ENCODE data around the gene NOS2. TPM values are rescaled to one million over a fixed set of nuclear protein-coding genes. Genes with fewer than 3 reads are reported as not detected.

The NOS2 gene
- total RNA-seq, 5 donors from 2014 or later (not counting 1 experiment from before 2014, with no cell fraction given): 0.07 to 0.10 (median 0.09) TPM

DNA sequence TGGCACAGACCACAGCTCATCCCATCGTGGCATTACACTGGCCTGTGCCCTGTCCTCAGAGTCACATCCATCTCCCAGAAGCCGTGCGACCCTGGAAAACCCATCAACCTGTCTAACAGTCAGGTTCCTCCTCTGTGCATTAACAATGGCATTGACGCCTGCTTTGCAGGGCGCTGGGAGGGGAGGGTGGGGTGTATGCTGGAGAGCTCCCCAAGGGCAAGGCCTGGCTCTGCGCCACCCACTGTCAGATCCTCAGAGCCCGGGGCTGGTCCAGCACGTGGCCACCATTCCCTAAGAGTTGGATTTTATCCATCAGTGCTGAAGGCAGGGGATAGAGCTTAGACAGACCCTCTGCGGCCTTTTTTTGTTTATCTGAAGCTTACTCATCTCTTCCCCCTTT, 28.7 kb downstream of the NOS2 start:
- CTCF ChIA-PET: no interaction called here
- Histone ChIP-seq H3K4me3 (ENCODE audit: control insufficient read depth in 1 of 2, extremely low read depth in 1 of 2, low read length in 1 of 2) (no peak overlapping the region), H3K9me3 (no peaks in the 10 kb centered on the region), H3K27me3 (replicated peaks in 1 of 2; ENCODE audit: control insufficient read depth in 2 of 2, extremely low read depth in 1 of 2, insufficient read depth in 2 of 2, low read length in 1 of 2) (peaks cover 0 to 7% of the 10 kb centered on the region in 2 experiments), H3K27ac (ENCODE audit: low read length) (no peak overlapping the region), H3K4me1 (ENCODE audit: control insufficient read depth in 1 of 2, extremely low read depth in 1 of 2, insufficient read depth in 2 of 2, low read length in 2 of 2) (no peaks in the 10 kb centered on the region), H3K36me3 (ENCODE audit: control insufficient read depth in 2 of 2, extremely low read depth in 1 of 2, insufficient read depth in 1 of 2, low read length in 1 of 2) (no peaks in the 10 kb centered on the region)
- POLR2A ChIA-PET: no interaction called here
- Mint-ChIP-seq H3K4me3 (no peak overlapping the region), H3K27me3 (no peaks in the 10 kb centered on the region), H3K27ac (no peak overlapping the region), H3K9me3 (no peaks in the 10 kb centered on the region), H3K36me3 (no peaks in the 10 kb centered on the region), H3K4me1 (no peaks in the 10 kb centered on the region)
- DNase-seq (no peak), ATAC-seq (replicated peaks in 1 of 4) (no peak)
- 63% methylated on average over 2 of the region's 9 CpGs for WGBS (ENCODE audit: insufficient coverage)

GRCh38 chr17:27770877-27771276, 29.5 kb downstream of the NOS2 start:
- no peaks in the 10 kb centered on the region for H3K27me3 Mint-ChIP-seq
- no peaks in the 10 kb centered on the region for H3K4me1 Mint-ChIP-seq
- Histone ChIP-seq H3K9me3 (no peaks in the 10 kb centered on the region), H3K27ac (ENCODE audit: low read length) (no peak overlapping the region), H3K27me3 (replicated peaks in 1 of 2; ENCODE audit: control insufficient read depth in 2 of 2, extremely low read depth in 1 of 2, insufficient read depth in 2 of 2, low read length in 1 of 2) (peaks cover 0 to 7% of the 10 kb centered on the region in 2 experiments), H3K4me1 (ENCODE audit: control insufficient read depth in 1 of 2, extremely low read depth in 1 of 2, insufficient read depth in 2 of 2, low read length in 2 of 2) (no peaks in the 10 kb centered on the region), H3K4me3 (ENCODE audit: control insufficient read depth in 1 of 2, extremely low read depth in 1 of 2, low read length in 1 of 2) (no peak overlapping the region), H3K36me3 (ENCODE audit: control insufficient read depth in 2 of 2, extremely low read depth in 1 of 2, insufficient read depth in 1 of 2, low read length in 1 of 2) (no peaks in the 10 kb centered on the region)
- no peak overlapping the region for H3K27ac Mint-ChIP-seq
- DNase-seq: no peak
- no peak for ATAC-seq (replicated peaks in 1 of 4)
- ChIA-PET POLR2A (no interaction called here), CTCF (no interaction called here)
- H3K36me3 Mint-ChIP-seq: no peaks in the 10 kb centered on the region
- no peak overlapping the region for H3K4me3 Mint-ChIP-seq
- 92% methylated on average over 9 of the region's 9 CpGs for WGBS (ENCODE audit: insufficient coverage)
- no peaks in the 10 kb centered on the region for H3K9me3 Mint-ChIP-seq

GRCh38 chr17:27768858-27769410, 31.4 kb downstream of the NOS2 start:
- H3K4me3 ChIP-seq (ENCODE audit: control insufficient read depth in 1 of 2, extremely low read depth in 1 of 2, low read length in 1 of 2): no peak overlapping the region
- ChIA-PET CTCF (no interaction called here), POLR2A (no interaction called here)
- no peaks in the 10 kb centered on the region for H3K9me3 ChIP-seq
- H3K27ac Mint-ChIP-seq: no peak overlapping the region
- WGBS (ENCODE audit: insufficient coverage): 72% methylated on average over 11 of the region's 11 CpGs
- H3K4me1 Mint-ChIP-seq: no peaks in the 10 kb centered on the region
- no peaks in the 10 kb centered on the region for H3K36me3 ChIP-seq (ENCODE audit: control insufficient read depth in 2 of 2, extremely low read depth in 1 of 2, insufficient read depth in 1 of 2, low read length in 1 of 2)
- no peaks in the 10 kb centered on the region for H3K27me3 Mint-ChIP-seq
- no peak overlapping the region for H3K4me3 Mint-ChIP-seq
- H3K4me1 ChIP-seq (ENCODE audit: control insufficient read depth in 1 of 2, extremely low read depth in 1 of 2, insufficient read depth in 2 of 2, low read length in 2 of 2): no peaks in the 10 kb centered on the region
- H3K27me3 ChIP-seq (replicated peaks in 1 of 2; ENCODE audit: control insufficient read depth in 2 of 2, extremely low read depth in 1 of 2, insufficient read depth in 2 of 2, low read length in 1 of 2): peaks cover 0 to 3% of the 10 kb centered on the region in 2 experiments
- H3K36me3 Mint-ChIP-seq: no peaks in the 10 kb centered on the region
- no peaks in the 10 kb centered on the region for H3K9me3 Mint-ChIP-seq
- no peak overlapping the region for H3K27ac ChIP-seq (ENCODE audit: low read length)
- ATAC-seq (replicated peaks in 1 of 4): no peak
- no peak for DNase-seq

DNA sequence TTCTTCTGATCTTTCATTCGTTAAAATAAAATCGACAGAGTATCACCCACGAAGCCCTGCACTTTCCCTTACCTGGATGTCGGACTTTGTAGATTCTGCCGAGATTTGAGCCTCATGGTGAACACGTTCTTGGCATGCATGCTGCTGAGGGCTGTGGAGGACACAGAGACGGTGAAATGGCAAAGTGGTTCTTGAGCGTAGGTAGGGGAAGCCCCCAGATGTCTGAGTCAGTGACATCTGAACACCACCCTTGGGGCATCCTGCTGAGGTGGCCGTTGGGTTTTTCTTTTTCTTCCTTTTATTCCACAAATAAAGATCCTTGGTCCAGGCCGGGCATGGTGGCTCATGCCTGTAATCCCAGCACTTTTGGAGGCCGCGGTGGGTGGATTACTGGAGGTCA, 33.9 kb downstream of the NOS2 start:
- no peak overlapping the region for H3K4me3 Mint-ChIP-seq
- no peaks in the 10 kb centered on the region for H3K4me1 ChIP-seq (ENCODE audit: control insufficient read depth in 1 of 2, extremely low read depth in 1 of 2, insufficient read depth in 2 of 2, low read length in 2 of 2)
- H3K27me3 ChIP-seq (replicated peaks in 1 of 2; ENCODE audit: control insufficient read depth in 2 of 2, extremely low read depth in 1 of 2, insufficient read depth in 2 of 2, low read length in 1 of 2): peaks cover 0 to 3% of the 10 kb centered on the region in 2 experiments
- H3K4me1 Mint-ChIP-seq: no peaks in the 10 kb centered on the region
- no peak for DNase-seq
- no peaks in the 10 kb centered on the region for H3K27me3 Mint-ChIP-seq
- H3K36me3 Mint-ChIP-seq: no peaks in the 10 kb centered on the region
- no peak overlapping the region for H3K4me3 ChIP-seq (ENCODE audit: control insufficient read depth in 1 of 2, extremely low read depth in 1 of 2, low read length in 1 of 2)
- H3K36me3 ChIP-seq (ENCODE audit: control insufficient read depth in 2 of 2, extremely low read depth in 1 of 2, insufficient read depth in 1 of 2, low read length in 1 of 2): no peaks in the 10 kb centered on the region
- H3K27ac Mint-ChIP-seq: no peak overlapping the region
- ChIA-PET POLR2A (no interaction called here), CTCF (no interaction called here)
- no peaks in the 10 kb centered on the region for H3K9me3 ChIP-seq
- no peaks in the 10 kb centered on the region for H3K9me3 Mint-ChIP-seq
- ATAC-seq (replicated peaks in 1 of 4): no peak
- H3K27ac ChIP-seq (ENCODE audit: low read length): no peak overlapping the region
- WGBS (ENCODE audit: insufficient coverage): 71% methylated on average over 10 of the region's 12 CpGs

GRCh38 chr17:27765353-27765752, 35.0 kb downstream of the NOS2 start:
- Histone ChIP-seq H3K27ac (ENCODE audit: low read length) (no peak overlapping the region), H3K4me3 (ENCODE audit: control insufficient read depth in 1 of 2, extremely low read depth in 1 of 2, low read length in 1 of 2) (no peak overlapping the region), H3K4me1 (ENCODE audit: control insufficient read depth in 1 of 2, extremely low read depth in 1 of 2, insufficient read depth in 2 of 2, low read length in 2 of 2) (no peaks in the 10 kb centered on the region), H3K27me3 (replicated peaks in 1 of 2; ENCODE audit: control insufficient read depth in 2 of 2, extremely low read depth in 1 of 2, insufficient read depth in 2 of 2, low read length in 1 of 2) (peaks cover 0 to 6% of the 10 kb centered on the region in 2 experiments), H3K9me3 (no peaks in the 10 kb centered on the region), H3K36me3 (ENCODE audit: control insufficient read depth in 2 of 2, extremely low read depth in 1 of 2, insufficient read depth in 1 of 2, low read length in 1 of 2) (no peaks in the 10 kb centered on the region)
- ChIA-PET POLR2A (no interaction called here), CTCF (no interaction called here)
- Mint-ChIP-seq H3K9me3 (no peaks in the 10 kb centered on the region), H3K4me3 (no peak overlapping the region), H3K27me3 (no peaks in the 10 kb centered on the region), H3K27ac (no peak overlapping the region), H3K36me3 (no peaks in the 10 kb centered on the region), H3K4me1 (no peaks in the 10 kb centered on the region)
- WGBS (ENCODE audit: insufficient coverage): 80% methylated on average over 3 of the region's 9 CpGs
- DNase-seq: no peak
- no peak for ATAC-seq (replicated peaks in 1 of 4)

- Mint-ChIP-seq H3K4me1 (peaks cover 0 to 2% (median 0%) of the 10 kb centered on the region in 3 donors), H3K27me3 (peaks cover 0 to 3% of the 10 kb centered on the region in 2 donors), H3K27ac (no peak overlapping the region), H3K4me3 (no peak overlapping the region), H3K9me3 (no peaks in the 10 kb centered on the region), H3K36me3 (no peaks in the 10 kb centered on the region)
- H3K27me3 ChIP-seq (replicated peaks in 1 of 2; ENCODE audit: control insufficient read depth in 2 of 2, extremely low read depth in 1 of 2, insufficient read depth in 2 of 2, low read length in 1 of 2): peaks cover 0 to 11% of the 10 kb centered on the region in 2 experiments
- H3K4me1 ChIP-seq (ENCODE audit: control insufficient read depth in 1 of 2, extremely low read depth in 1 of 2, insufficient read depth in 2 of 2, low read length in 2 of 2): no peaks in the 10 kb centered on the region
- H3K4me3 ChIP-seq (ENCODE audit: control insufficient read depth in 1 of 2, extremely low read depth in 1 of 2, low read length in 1 of 2): no peak overlapping the region
- no peak for ATAC-seq (replicated peaks in 1 of 4)
- ChIA-PET POLR2A (no interaction called here), CTCF (no interaction called here)
- no peaks in the 10 kb centered on the region for H3K36me3 ChIP-seq (ENCODE audit: control insufficient read depth in 2 of 2, extremely low read depth in 1 of 2, insufficient read depth in 1 of 2, low read length in 1 of 2)
- no peak for DNase-seq
- no peaks in the 10 kb centered on the region for H3K9me3 ChIP-seq
- no peak overlapping the region for H3K27ac ChIP-seq (ENCODE audit: low read length)
- 64% methylated on average over 1 of the region's 4 CpGs for WGBS (ENCODE audit: insufficient coverage)
Observed at GRCh38 chr17:27764589-27764988, 35.7 kb downstream of the NOS2 start.
